ENCODE results near the gene MTHFS.

GRCh38 chr15:79914728-79915127 is 17.9 kb upstream of the MTHFS start:
- TF ChIP-seq CTCF (IDR thresholded peaks at IDR 0.05) (no peak), POLR2AphosphoS5 (IDR thresholded peaks at IDR 0.05) (no peak)
